Right cardiac atrium (tissue), 5 donors: Measurements from ENCODE around the gene CTBP1. TPM values are rescaled to one million over a fixed set of nuclear protein-coding genes. Genes with fewer than 3 reads are reported as not detected.

Experiments
- ATAC-seq, 2 donors: fragments of 200-7000 bp; cut with Tn5 transposase; one replicate each; pipeline versions ENCODE4 v1.8.0 to v1.9.1; 2020; ENCODE audit warnings: moderate library complexity in 2 of 2, mild to moderate bottlenecking in 1 of 2
- DNase-seq, 3 donors: peaks; one replicate each; pipeline ENCODE4 v3.0.0-alpha.2; 2020
- H3K27ac ChIP-seq: one replicate; pipeline ENCODE4 v1.5.1; 2013; ENCODE audit warnings: mild to moderate bottlenecking, low read length, control low read depth, moderate library complexity
- H3K27me3 ChIP-seq: one replicate; pipeline ENCODE4 v1.6.1; 2013; ENCODE audit not compliant: control insufficient read depth, insufficient read depth
- H3K4me1 ChIP-seq: one replicate; pipeline ENCODE4 v1.6.1; 2013; ENCODE audit warnings: low read length; ENCODE audit not compliant: control insufficient read depth, insufficient read depth
- H3K4me3 ChIP-seq: one replicate; pipeline ENCODE4 v1.5.1; 2013; ENCODE audit warnings: low read length, control low read depth
- H3K9me3 ChIP-seq: one replicate; pipeline ENCODE4 v1.6.1; 2013; ENCODE audit warnings: low read length; ENCODE audit not compliant: control insufficient read depth
- WGBS: extraction: QIAGEN DNeasy Blood & Tissue Kit; methylation state at CpG from one replicate; pipeline ENCODE4 v1.1.7; 2013; 5-methylcytosine and 5-hydroxymethylcytosine counted together
- intact Hi-C, 4 donors: fragments of 100-400 bp; cut with DNase I; formaldehyde crosslinking; loops; one replicate each; pipeline versions ENCODE4 v1.11.0 to v1.14.0; 2022 to 2023
- polyA plus RNA-seq: library from polyadenylated mRNA; stranded (reverse); fragments of 200-250 nt; gene quantifications from one replicate; pipeline ENCODE4 v1.2.3, GENCODE V29; 2013
- total RNA-seq, 4 donors: library from RNA; stranded (reverse); fragmentation: NEBNext Ultra II Directional; extraction: Animal tissue kit (Norgen Biotek cat#: 25700); gene quantifications; one replicate each; pipeline ENCODE4 v1.2.1, GENCODE V29; 2021
- donor health status: healthy with polysubstance abuse.
- donor health status: DM: no; HTN: yes; CAD: no.
- donor health status: DM: no; HTN: no; CAD: no.
- donor health status: DM: no; HTN: yes; CAD: no; lungs with severe emphysema.
- donor health status: DM: yes; HTN: yes; CAD: no.

Gene CTBP1
- total and polyA plus RNA-seq, 5 donors, result 119 to 145 (median 133) TPM

- Histone ChIP-seq H3K27ac (no peak overlapping the region), H3K4me3 (no peak overlapping the region), H3K27me3 (no peaks in the 10 kb centered on the region), H3K4me1 (no peaks in the 10 kb centered on the region), H3K9me3 (no peaks in the 10 kb centered on the region)
- intact Hi-C loops, result no loop called here
- DNase-seq (peak in 1 of 3 donors; percentile 55), ATAC-seq (no peak)
- WGBS, result 91% methylated on average over 29 of the region's 29 CpGs
Measured at GRCh38 chr4:1222938-1223690, 25.8 kb downstream of the CTBP1 start.

- no peaks in the 10 kb centered on the region for H3K27me3 ChIP-seq
- no peaks in the 10 kb centered on the region for H3K9me3 ChIP-seq
- DNase-seq, result peak in 2 of 3 donors; percentile 61 to 63
- H3K27ac ChIP-seq, result no peak overlapping the region
- peaks cover 1% of the 10 kb centered on the region for H3K4me1 ChIP-seq
- H3K4me3 ChIP-seq, result no peak overlapping the region
- 92% methylated on average over 34 of the region's 34 CpGs for WGBS
- no peak for ATAC-seq
- intact Hi-C loops, result no loop called here
Measured at GRCh38 chr4:1222036-1222789, 26.7 kb downstream of the CTBP1 start.

GRCh38 chr4:1221155-1221870 lies 27.6 kb downstream of the CTBP1 start:
- no peak overlapping the region for H3K4me3 ChIP-seq
- ATAC-seq, result no peak
- H3K9me3 ChIP-seq, result no peaks in the 10 kb centered on the region
- no peaks in the 10 kb centered on the region for H3K27me3 ChIP-seq
- H3K4me1 ChIP-seq, result peaks cover 3% of the 10 kb centered on the region
- H3K27ac ChIP-seq, result no peak overlapping the region
- 89% methylated on average over 33 of the region's 33 CpGs for WGBS
- intact Hi-C loops, result no loop called here
- DNase-seq, result peak in 1 of 3 donors; percentile 51

- intact Hi-C loops, result no loop called here
- no peaks in the 10 kb centered on the region for H3K27me3 ChIP-seq
- no peak overlapping the region for H3K27ac ChIP-seq
- peaks cover 3% of the 10 kb centered on the region for H3K4me1 ChIP-seq
- no peaks in the 10 kb centered on the region for H3K9me3 ChIP-seq
- ATAC-seq (no peak), DNase-seq (no peak)
- WGBS, result 93% methylated on average over 16 of the region's 16 CpGs
- H3K4me3 ChIP-seq, result no peak overlapping the region
Measured at GRCh38 chr4:1220566-1220965, 28.4 kb downstream of the CTBP1 start.

- Histone ChIP-seq H3K27ac (no peak overlapping the region), H3K9me3 (no peaks in the 10 kb centered on the region), H3K27me3 (no peaks in the 10 kb centered on the region), H3K4me3 (no peak overlapping the region), H3K4me1 (peaks cover 3% of the 10 kb centered on the region)
- intact Hi-C loops, result no loop called here
- 92% methylated on average over 7 of the region's 7 CpGs for WGBS
- DNase-seq, result no peak
- ATAC-seq, result no peak
Measured at GRCh38 chr4:1219566-1219950, 29.4 kb downstream of the CTBP1 start.

GRCh38 chr4:1218634-1219565 lies 30.0 kb downstream of the CTBP1 start:
- Histone ChIP-seq H3K9me3 (no peaks in the 10 kb centered on the region), H3K4me3 (no peak overlapping the region), H3K27ac (no peak overlapping the region), H3K4me1 (peaks cover 3% of the 10 kb centered on the region), H3K27me3 (no peaks in the 10 kb centered on the region)
- intact Hi-C loops, result no loop called here
- ATAC-seq, result no peak
- no peak for DNase-seq
- 81% methylated on average over 21 of the region's 21 CpGs for WGBS

- H3K4me3 ChIP-seq, result no peak overlapping the region
- 93% methylated on average over 27 of the region's 27 CpGs for WGBS
- H3K27ac ChIP-seq, result no peak overlapping the region
- H3K9me3 ChIP-seq, result no peaks in the 10 kb centered on the region
- ATAC-seq (no peak), DNase-seq (no peak)
- intact Hi-C loops, result no loop called here
- no peaks in the 10 kb centered on the region for H3K27me3 ChIP-seq
- peaks cover 3% of the 10 kb centered on the region for H3K4me1 ChIP-seq
Measured at GRCh38 chr4:1217366-1217765, 31.6 kb downstream of the CTBP1 start.

- no peaks in the 10 kb centered on the region for H3K9me3 ChIP-seq
- WGBS, result 54% methylated on average over 21 of the region's 21 CpGs
- DNase-seq (peak; percentile 46 to 83 (median 83)), ATAC-seq (peak; percentile 29 to 69)
- intact Hi-C loops, result no loop called here
- no peaks in the 10 kb centered on the region for H3K27me3 ChIP-seq
- no peak overlapping the region for H3K27ac ChIP-seq
- H3K4me1 ChIP-seq, result peaks cover 3% of the 10 kb centered on the region
- H3K4me3 ChIP-seq, result no peak overlapping the region
Measured at GRCh38 chr4:1216869-1217294, 32.0 kb downstream of the CTBP1 start.

- Histone ChIP-seq H3K9me3 (no peaks in the 10 kb centered on the region), H3K4me3 (no peak overlapping the region), H3K27ac (no peak overlapping the region), H3K4me1 (peaks cover 3% of the 10 kb centered on the region), H3K27me3 (no peaks in the 10 kb centered on the region)
- DNase-seq (peak in 2 of 3 donors; percentile 55 to 62), ATAC-seq (no peak)
- WGBS, result 93% methylated on average over 34 of the region's 34 CpGs
- intact Hi-C loops, result no loop called here
Measured at GRCh38 chr4:1216076-1216614, 32.8 kb downstream of the CTBP1 start.
